Measurements from ENCODE around the gene PCGF6.
"Not testable (repeated sequence)": the region's sequence is repeated elsewhere in the genome, so short reads cannot be mapped to it uniquely, and the experiment has no call there.

PCGF6 gene

DNA sequence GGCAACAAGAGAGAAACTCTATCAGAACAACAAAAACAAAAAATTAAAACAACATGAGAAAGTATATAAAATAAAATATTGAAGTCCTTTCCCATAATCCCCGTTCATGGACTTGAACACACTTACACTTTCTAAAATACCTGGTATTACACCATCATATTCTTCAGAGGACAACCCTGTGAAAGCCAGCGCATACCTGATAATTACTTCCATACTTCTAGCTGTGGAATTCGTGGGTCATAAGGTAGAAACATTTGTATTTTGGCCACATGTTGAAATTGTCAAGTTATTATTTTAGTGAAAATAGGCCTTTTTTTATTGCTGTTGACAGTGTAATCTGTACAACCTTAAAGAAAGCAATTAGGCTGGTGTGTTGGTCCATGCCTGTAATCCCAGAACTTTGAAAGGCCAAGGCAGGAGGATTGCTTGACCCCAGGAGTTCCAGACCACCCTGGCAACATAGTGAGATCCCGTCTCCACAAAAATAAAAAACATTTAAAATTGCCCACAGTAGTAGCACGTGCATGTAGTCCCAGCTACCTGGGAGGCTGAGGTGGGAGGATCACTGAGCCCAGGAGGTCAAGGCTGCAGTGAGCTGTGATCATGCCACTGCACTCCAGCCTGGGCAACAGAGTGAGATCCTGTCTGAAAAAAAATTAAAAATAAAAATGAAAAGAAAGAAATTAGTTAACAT is 5.1 kb upstream of the PCGF6 start:
- TF ChIP-seq, protein P1, sequence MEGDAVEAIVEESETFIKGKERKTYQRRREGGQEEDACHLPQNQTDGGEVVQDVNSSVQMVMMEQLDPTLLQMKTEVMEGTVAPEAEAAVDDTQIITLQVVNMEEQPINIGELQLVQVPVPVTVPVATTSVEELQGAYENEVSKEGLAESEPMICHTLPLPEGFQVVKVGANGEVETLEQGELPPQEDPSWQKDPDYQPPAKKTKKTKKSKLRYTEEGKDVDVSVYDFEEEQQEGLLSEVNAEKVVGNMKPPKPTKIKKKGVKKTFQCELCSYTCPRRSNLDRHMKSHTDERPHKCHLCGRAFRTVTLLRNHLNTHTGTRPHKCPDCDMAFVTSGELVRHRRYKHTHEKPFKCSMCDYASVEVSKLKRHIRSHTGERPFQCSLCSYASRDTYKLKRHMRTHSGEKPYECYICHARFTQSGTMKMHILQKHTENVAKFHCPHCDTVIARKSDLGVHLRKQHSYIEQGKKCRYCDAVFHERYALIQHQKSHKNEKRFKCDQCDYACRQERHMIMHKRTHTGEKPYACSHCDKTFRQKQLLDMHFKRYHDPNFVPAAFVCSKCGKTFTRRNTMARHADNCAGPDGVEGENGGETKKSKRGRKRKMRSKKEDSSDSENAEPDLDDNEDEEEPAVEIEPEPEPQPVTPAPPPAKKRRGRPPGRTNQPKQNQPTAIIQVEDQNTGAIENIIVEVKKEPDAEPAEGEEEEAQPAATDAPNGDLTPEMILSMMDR (IDR thresholded peaks at IDR 0.05; ENCODE audit: extremely low read depth, insufficient read depth, missing control alignments) = no peak
- DNase-seq (ENCODE audit: low spot score) = no peak

DNA sequence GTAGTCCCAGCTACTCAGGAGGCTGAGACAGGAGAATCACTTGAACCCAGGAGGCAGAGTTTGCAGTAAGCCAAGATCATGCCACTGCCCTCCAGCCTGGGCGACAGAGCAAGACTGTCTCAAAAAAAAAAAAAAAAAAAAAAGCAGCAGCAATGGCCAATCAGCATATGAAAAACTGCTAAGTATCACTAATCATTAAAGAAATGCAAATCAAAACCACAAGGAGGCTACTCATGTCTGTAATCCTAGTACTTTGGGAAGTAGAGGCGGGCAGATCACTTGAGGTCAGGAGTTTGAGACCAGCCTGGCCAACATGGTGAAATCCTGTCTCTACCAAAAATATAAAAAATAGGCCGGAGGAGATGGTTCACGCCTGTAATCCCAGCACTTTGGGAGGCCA is 3.6 kb upstream of the PCGF6 start:
- DNase-seq (ENCODE audit: low spot score); in situ Hi-C loops (cut with MboI; ENCODE audit: low pct_unique_long_range_greater_than_20kb, low sequenced_read_pairs, unreplicated experiment): not testable (repeated sequence)

More for the DNA sequence above, 5.1 kb upstream of the PCGF6 start:
- in situ Hi-C loops (cut with MboI; ENCODE audit: low pct_unique_long_range_greater_than_20kb, low sequenced_read_pairs, unreplicated experiment) = no loop called here

DNA sequence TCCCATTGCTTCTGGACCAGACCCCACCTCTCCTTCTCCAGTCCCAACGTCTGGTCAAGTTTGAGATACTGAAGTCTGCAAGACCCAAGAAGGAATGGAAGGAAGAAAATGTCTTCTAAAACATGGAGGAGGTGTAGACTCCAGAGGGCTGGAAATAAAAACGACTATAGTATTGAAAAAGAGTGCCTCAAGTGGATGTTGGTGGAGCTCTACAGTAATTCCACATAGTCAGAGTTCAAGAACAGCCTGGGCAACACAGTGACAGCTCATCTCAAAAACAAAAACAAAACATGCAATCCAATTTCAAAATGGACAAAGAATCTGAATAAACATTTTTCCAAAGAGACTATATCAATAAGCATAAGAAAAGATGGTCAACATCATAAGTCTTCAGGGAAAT is 2.3 kb upstream of the PCGF6 start:
- no peak for DNase-seq (ENCODE audit: low spot score)

DNA sequence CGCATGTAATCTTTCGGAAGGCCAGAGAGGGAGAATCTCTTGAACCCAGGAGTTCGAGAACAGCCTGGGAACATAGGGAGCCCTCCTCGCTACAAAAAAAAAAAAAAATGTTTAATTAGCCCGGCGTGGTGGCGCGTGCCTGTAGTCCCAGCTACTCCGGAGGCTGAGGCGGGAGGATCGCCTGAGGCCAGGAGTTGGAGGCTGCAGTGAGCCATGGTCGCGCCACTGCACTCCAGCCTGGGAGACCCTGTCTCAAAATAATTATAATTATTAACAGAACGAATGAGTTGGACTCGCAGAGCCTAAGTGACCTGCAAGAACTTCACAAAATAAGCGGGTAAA is 794 bp downstream of the PCGF6 start:
- in situ Hi-C loops (cut with MboI; ENCODE audit: low pct_unique_long_range_greater_than_20kb, low sequenced_read_pairs, unreplicated experiment) = no loop called here
- DNase-seq (ENCODE audit: low spot score) = no peak
- TF ChIP-seq, protein P1 (IDR thresholded peaks at IDR 0.05; ENCODE audit: extremely low read depth, insufficient read depth, missing control alignments) = no peak

More for the DNA sequence above, 2.3 kb upstream of the PCGF6 start:
- in situ Hi-C loops (cut with MboI; ENCODE audit: low pct_unique_long_range_greater_than_20kb, low sequenced_read_pairs, unreplicated experiment) = no loop called here
- TF ChIP-seq, protein P1 (IDR thresholded peaks at IDR 0.05; ENCODE audit: extremely low read depth, insufficient read depth, missing control alignments) = no peak

- in situ Hi-C loops (cut with MboI; ENCODE audit: low pct_unique_long_range_greater_than_20kb, low sequenced_read_pairs, unreplicated experiment) = no loop called here
- TF ChIP-seq, protein P1 (IDR thresholded peaks at IDR 0.05; ENCODE audit: extremely low read depth, insufficient read depth, missing control alignments) = no peak
These were observed 14.6 kb downstream of the PCGF6 start for GRCh38 chr10:103336370-103336769.

GRCh38 chr10:103334567-103334966 is 16.4 kb downstream of the PCGF6 start:
- TF ChIP-seq, protein P1 (IDR thresholded peaks at IDR 0.05; ENCODE audit: extremely low read depth, insufficient read depth, missing control alignments) = no peak
- in situ Hi-C loops (cut with MboI; ENCODE audit: low pct_unique_long_range_greater_than_20kb, low sequenced_read_pairs, unreplicated experiment) = no loop called here
- DNase-seq (ENCODE audit: low spot score) = no peak

More at GRCh38 chr10:103336370-103336769, 14.6 kb downstream of the PCGF6 start:
- DNase-seq (ENCODE audit: low spot score) = no peak

GRCh38 chr10:103333934-103334520 is 16.9 kb downstream of the PCGF6 start:
- TF ChIP-seq, protein P1 (IDR thresholded peaks at IDR 0.05; ENCODE audit: extremely low read depth, insufficient read depth, missing control alignments) = peak; percentile 58
- in situ Hi-C loops (cut with MboI; ENCODE audit: low pct_unique_long_range_greater_than_20kb, low sequenced_read_pairs, unreplicated experiment) = no loop called here
- DNase-seq (ENCODE audit: low spot score) = peak; percentile 42

Measured in GM13977 (cell line).